ENCODE results near the gene PRDX2.

Gene PRDX2

GRCh38 chr19:12792051-12792852 lies 9.3 kb downstream of the PRDX2 start:
- DNase-seq = peak; percentile 28 to 50

DNA sequence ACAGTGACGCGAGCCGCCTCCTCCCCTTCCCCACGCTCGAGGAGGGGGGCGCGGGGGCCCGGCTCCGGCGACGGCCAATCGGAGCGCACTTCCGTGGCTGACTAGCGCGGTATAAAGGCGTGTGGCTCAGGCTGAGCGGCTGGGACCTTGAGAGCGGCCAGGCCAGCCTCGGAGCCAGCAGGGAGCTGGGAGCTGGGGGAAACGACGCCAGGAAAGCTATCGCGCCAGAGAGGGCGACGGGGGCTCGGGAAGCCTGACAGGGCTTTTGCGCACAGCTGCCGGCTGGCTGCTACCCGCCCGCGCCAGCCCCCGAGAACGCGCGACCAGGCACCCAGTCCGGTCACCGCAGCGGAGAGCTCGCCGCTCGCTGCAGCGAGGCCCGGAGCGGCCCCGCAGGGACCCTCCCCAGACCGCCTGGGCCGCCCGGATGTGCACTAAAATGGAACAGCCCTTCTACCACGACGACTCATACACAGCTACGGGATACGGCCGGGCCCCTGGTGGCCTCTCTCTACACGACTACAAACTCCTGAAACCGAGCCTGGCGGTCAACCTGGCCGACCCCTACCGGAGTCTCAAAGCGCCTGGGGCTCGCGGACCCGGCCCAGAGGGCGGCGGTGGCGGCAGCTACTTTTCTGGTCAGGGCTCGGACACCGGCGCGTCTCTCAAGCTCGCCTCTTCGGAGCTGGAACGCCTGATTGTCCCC lies 10.1 kb downstream of the PRDX2 start, which contains the start of gene JUNB:
Gene JUNB (plus strand): TSS at position 142 of the 706 bp plus-strand sequence. CDS start 286 bp downstream, at position 428.
- peak; percentile 74 to 85 for DNase-seq

- DNase-seq = no peak
Measured at GRCh38 chr19:12790628-12791344, 10.8 kb downstream of the PRDX2 start.

DNA sequence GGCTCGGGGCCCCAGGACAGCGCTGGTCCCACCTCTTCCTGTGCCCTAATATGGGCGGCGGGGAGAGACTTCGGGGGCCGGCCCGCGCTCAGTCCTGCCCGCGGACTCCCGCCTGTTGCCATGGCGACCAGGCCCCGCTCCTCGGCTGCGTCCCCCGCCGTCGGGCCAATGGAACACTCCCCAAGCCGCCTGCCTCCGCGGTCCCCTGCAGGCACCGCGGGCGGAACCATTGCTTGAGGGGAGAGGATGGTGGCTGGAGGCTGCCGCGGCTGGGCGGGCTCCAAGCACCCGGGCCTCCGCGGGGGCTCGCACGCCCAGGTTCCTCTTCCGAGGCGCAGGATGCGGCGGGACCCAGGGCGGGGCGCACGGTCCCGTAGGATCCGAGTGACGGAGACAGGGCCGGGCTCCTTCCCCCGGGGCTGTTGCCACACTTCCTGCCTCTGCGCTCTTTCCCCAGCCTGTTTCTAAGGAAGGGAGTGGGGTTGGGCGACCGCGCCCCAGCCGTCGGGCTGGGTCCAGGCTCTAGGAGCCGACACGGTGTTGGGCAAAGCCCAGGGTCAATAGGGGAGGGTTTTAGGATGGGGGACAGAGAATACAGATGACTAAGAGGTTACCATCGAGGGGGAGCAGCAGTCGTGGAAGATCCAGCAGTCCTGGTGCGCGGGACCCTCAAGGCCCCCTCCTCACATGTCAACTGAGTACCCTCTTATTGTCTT lies 11.5 kb downstream of the PRDX2 start:
- peak; percentile 78 to 79 for DNase-seq

GRCh38 chr19:12789098-12789903 lies 12.3 kb downstream of the PRDX2 start:
- DNase-seq = no peak

DNA sequence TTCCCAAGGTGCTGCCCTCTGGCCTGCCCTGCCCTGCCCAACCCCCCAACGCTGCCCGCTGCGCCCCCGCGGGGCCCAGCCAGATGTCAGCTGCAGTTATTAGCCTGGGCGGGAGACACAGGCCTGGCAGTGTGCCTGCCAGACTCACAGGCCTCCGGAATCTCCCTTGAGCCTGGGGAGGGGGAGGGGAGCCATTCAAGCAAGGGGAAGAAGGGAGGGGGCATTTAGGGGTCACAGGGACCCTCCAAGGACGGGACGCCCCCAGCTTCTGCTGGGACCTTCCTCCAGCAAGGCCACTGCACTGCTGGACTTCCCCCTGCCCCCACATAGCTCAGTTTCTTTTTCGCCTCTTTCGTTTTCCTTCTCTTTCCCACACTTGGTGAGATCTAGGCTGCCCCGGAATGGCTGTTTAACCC lies 12.9 kb downstream of the PRDX2 start:
- DNase-seq = no peak

- no peak for DNase-seq
Measured at GRCh38 chr19:12788042-12788681, 13.4 kb downstream of the PRDX2 start.

DNA sequence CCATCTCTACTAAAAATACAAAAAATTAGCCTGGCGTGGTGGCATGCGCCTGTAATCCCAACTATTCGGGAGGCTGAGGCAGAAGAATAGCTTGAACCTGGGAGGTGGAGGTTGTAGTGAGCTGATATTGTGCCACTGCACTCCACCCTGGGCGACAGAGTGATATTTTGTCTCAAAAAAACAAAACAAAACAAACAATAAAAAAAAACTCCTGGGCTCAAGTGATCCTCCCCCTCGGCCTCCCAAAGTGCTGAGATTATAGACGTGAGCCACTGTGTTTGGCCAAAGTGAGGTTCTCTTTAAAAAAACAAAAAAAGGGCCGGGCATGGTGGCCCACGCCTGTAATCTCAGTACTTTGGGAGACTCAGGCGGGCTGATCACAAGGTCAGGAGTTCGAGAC lies 14.1 kb downstream of the PRDX2 start:
- no peak for DNase-seq

DNA sequence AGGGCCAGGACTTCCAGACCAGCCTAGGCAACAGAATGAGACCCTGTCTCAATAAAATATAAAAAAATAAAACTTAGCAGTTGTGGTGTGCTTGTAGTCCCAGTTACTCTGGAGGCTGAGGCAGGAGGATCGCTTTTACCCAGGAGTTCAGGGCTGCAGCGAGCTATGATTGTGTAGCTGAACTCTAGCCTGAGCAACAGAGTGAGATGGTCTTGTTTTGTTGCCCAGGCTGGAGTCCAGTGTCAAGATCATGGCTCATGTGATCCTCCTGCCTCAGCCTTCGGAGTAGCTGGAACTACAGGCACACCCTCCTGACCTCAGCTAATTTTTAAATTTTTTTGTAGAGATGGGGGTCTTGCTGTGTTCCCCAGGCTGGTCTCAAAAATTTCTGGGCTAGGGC lies 14.6 kb downstream of the PRDX2 start:
- DNase-seq = no peak

- DNase-seq = no peak
Measured at GRCh38 chr19:12786141-12786870, 15.3 kb downstream of the PRDX2 start.

DNA sequence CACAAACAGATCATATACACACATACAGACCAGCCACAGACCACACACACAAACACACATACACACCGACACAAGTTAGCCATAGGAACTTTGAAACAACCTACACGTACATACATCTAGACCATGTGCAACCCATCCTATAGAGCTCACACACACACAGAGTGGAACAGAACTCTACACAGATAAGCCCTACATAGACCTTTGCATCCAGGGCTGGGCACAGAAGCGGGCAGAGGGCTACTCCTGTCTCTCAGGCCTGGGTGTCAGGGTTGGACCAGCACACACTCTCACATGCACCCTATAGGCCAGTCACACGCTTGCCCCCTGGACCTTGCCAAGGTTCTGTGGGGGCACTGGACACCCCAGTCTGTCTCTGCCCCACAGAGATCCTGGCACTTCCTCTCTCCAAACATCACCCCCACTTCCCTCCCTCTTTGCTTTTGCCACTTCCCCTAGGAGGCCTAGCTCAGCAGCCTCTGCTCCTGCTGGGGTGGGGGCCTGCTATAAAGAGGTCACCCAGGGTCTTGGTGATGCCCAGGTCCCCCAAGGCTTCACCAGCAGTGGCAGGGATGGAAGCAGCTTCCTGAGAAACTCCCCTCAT lies 16.1 kb downstream of the PRDX2 start:
- no peak for DNase-seq

- no peak for DNase-seq
Measured at GRCh38 chr19:12784871-12785430, 16.6 kb downstream of the PRDX2 start.

DNA sequence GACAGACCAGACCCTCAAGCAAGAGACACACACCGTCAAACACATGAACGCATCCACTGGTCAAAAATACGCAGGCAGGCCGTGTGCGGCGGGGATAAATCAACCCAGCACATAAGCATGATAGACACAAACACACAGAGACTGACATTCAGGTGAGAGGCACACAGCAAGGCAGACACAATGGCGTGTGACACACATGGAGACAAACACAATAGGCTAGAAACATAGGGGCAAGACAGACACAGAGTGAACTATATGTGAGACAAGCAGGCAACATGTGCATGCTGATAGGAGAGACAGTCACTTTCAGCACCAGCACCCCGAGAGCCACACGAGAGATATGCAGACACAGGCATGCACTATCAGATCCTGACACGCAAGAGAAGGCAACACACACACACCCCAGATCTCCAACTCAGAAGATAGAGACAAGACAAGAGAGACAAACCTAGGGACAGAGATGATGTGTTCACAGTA lies 17.2 kb downstream of the PRDX2 start:
- no peak for DNase-seq

- no peak for DNase-seq
Measured at GRCh38 chr19:12783849-12784393, 17.7 kb downstream of the PRDX2 start.

DNA sequence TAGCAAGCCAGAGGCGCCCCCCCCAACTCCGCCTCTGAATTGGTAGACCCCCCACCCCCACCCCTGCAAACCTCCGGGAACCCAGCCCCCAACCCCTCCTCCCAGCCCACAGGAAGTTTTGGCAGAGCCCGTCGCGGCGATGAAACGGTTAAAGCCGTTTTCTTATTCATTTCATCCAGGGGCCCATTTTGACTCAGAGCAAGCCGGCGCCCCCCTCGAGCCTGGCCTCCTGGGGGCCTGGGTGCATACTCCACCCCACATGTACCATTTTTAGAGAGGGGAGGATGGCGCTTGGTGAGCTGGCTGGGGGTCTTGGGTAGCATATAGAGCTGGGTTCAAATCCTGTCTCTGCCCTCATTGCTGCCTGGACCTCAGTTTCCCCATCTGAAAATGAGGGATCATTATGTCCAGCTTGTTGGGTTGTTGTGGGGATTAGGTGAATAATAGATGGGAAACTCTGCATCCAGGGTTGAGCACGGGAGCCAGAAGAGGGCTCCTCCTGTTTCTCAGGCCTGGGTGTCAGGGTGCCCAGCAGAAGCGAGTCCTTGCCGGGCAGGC lies 18.2 kb downstream of the PRDX2 start:
- DNase-seq = no peak

- DNase-seq = peak; percentile 49 to 50
Measured at GRCh38 chr19:12782424-12783290, 18.9 kb downstream of the PRDX2 start.

GRCh38 chr19:12782174-12782423 lies 19.5 kb downstream of the PRDX2 start:
- DNase-seq = no peak

All from NCI-H1930 (cell line).